HG03159 (cell line): Measurements from ENCODE around the gene C19orf33.

Experiments
- ATAC-seq: cut with Tn5 transposase; IDR thresholded peaks from one replicate; pipeline ENCODE4 v1.9.1; 2021; ENCODE audit warnings: mild to moderate bottlenecking, moderate library complexity; ENCODE audit not compliant: unreplicated experiment

C19orf33 gene

GRCh38 chr19:38278751-38279150 lies 25.3 kb upstream of the C19orf33 start:
- ATAC-seq, result no peak

GRCh38 chr19:38280030-38280921 lies 23.8 kb upstream of the C19orf33 start:
- ATAC-seq, result no peak

DNA sequence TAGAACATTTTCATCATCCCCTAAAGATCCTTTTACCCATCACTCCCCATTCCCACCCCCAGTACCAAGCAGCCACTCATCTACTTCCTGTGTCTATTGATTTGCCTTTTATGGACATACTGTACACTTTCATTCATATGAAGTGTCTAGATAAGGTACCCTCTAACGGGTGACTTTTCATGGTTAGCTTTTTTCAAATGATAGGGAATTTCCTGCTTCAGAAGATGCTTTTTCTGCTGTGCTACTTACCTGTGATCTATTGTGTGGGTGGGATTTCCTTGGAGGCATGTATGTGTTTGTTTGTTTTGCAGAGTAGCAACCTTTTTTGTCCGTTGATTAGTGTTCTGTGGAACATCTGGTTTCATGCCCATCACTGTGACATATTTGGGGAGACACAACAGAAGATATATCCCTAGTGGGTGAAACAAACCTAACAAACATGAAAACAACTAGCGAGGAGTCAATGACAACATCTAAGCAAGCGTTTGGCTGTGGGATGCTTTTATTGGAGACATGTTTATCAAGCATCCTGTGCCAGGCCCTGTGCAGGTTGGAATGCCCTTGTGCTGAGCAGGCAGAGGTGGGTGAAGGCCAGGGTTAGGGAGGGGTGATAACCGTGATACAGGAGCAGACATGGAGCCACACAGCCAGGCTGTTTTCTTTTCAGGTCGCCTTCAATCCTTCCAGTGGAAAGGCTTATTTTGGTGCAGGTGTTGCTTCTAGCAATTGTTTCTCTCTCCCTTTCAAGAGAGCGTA lies 22.1 kb upstream of the C19orf33 start:
- ATAC-seq, result no peak

DNA sequence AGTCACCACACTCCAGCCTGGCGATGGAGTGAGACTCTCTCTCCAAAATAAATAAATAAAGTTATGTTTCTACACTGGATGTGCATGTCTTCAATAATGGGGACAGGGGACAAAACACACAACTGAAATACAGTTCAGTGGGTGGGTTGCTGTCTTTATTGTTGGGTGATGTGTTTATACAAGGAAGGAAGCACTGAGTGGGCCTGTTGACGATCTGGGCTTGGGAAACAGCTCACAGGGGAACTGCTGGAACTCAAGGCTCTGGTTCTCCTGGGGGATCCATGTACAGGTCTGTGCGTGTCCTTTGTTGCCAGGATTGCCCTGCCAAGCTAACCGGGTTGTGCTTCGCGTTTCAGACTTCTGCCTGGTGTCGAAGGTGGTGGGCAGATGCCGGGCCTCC lies 20.8 kb upstream of the C19orf33 start:
- ATAC-seq, result no peak

DNA sequence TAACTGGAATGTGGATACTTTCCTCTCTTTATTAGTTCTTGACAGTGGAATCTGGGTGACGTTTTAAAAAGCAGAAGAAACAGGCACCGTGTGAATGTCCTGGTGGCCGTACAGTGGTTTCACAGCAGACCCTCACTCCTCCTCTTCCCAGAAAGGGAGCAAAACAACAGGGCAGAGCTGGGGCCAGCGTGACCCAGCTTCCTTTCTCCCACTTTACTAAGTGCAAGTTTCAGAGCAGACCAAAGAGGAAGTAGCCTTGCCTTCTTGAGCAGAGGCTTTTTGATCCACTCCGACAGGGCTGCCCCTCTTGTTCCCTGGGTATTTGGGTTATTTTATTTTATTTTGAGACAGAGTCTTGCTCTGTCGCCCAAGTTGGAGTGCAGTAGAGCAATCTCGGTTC lies 19.6 kb upstream of the C19orf33 start:
- no peak for ATAC-seq

GRCh38 chr19:38285567-38285966 lies 18.5 kb upstream of the C19orf33 start:
- no peak for ATAC-seq

GRCh38 chr19:38287604-38288003 lies 16.4 kb upstream of the C19orf33 start:
- ATAC-seq, result no peak

DNA sequence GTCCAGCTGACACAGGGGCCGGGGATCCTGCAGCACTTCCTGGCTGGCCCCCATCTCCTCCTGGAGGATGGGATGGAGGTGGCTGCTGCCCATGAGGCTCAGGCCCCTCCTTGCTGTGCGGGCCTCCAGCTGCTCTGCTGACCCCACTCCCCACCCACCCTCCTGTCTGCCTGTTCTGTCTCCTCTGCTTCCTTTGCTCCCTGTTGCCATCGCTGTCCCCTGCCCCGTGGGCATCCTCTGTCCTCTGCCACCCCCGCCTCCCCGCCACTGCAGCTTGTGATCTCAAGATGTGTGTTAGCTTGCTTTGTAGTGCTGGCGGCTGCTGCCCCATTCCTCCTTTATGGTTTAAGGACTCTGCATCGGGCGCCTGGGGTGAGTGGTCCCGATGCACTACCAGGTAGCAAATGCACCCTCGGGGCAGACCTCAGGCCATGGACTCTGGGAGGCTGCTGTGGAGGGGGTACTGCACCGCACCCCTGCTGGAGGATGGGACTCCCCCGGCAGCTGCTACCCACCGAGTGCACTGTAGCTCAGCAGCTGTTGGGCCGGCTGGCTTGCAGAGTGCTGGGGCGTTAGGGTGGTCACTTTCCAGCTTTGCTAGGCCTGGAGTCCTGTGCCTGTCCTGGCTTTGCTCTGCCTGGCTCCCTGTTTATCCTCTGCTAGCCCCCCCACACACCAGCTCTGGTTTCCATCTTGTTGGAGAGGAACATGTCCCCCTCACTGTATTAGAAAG lies 15.8 kb upstream of the C19orf33 start:
- no peak for ATAC-seq

GRCh38 chr19:38289955-38290354 lies 14.1 kb upstream of the C19orf33 start:
- no peak for ATAC-seq

GRCh38 chr19:38290631-38291147 lies 13.4 kb upstream of the C19orf33 start:
- no peak for ATAC-seq

- ATAC-seq, result no peak
Observed at GRCh38 chr19:38291855-38292254, 12.2 kb upstream of the C19orf33 start.

DNA sequence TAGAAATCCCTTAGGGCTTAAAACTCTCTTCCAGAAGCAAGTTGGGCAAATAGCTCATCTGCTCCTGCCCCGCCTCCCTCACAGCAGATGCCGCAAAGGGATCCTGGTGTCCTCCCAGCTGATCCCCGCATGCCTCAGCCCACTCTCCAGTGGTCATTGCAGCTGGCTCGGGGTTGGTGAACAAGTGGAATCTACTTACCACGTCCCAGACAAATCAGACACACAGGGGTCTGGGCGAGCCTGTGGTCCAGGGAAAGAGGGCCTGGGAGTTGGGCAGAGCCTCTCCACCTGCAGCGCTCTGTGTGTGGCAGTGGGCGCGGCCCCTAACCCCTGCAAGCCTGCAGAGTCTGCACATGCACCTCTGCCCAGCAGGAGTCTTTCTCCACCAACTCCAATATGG lies 10.8 kb upstream of the C19orf33 start:
- no peak for ATAC-seq

- ATAC-seq, result no peak
Observed at GRCh38 chr19:38294090-38294489, 10.0 kb upstream of the C19orf33 start.

- ATAC-seq, result no peak
Observed at GRCh38 chr19:38298821-38299680, 5.0 kb upstream of the C19orf33 start.

- ATAC-seq, result no peak
Observed at GRCh38 chr19:38304352-38304865, 358 bp downstream of the C19orf33 start.

DNA sequence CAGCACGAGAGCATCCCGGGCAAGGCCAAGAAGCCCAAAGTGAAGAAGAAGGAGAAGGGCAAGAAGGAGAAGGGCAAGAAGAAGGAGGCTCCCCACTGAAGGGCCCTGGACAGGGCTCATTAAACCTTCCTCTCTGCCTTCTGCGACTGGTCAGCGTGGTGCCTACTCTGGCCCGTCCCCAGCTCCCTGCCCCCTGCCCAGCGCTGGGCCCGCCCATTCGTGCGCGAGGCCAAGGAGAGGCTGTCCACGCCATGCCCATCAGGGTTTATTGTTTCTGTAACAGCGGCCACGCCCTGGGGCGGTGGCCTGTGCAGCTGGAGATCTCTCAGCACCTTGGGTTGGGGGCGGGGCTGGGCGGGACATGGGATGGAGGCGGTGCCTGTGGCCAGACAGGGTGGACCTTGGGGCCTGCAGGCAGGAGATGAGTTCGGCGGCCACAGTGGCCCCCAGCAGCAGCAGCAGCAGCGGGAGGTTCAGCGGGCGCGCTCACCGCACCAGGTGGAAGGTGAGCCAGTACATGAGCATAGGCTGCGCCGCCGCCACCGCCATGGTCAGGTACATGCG lies 897 bp downstream of the C19orf33 start:
- no peak for ATAC-seq

DNA sequence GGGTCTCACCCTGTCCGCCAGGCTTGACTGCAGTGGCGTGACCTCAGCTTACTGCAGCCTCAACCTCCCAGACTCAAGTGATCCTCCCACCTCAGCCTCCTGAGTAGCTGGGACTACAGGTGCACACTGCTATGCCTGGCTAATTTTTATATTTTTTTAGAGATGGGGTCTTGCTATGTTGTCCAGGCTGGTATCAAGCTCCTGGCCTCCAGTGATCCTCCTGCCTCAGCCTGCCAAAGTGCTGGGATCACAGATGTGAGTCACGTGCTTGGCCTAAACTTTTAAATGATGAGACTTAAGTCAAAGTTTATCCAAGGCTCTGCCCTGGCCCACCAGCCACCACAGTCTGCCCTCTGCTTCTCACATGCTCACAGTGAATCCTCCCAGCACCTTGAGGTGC lies 2.2 kb downstream of the C19orf33 start:
- ATAC-seq, result no peak

DNA sequence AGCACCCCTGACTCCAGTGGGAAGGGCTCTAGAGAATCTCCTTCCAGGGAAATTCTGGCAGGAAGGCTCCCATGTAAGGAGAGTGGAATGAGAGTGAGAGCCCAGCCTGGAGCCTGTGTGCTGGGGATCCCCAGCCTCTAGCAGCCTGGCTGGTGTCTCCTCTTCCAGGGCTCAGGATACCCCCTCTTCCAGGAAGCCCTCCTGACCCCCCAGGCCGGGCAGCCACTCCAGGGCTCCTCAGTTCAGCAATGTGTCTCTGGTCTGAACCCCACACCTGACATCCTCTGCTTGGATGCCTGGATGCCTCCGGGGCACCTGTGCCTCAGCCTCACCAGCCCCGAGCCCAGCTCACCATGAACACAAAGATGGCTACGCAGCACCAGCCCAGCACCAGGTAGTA lies 3.0 kb downstream of the C19orf33 start:
- ATAC-seq, result no peak

DNA sequence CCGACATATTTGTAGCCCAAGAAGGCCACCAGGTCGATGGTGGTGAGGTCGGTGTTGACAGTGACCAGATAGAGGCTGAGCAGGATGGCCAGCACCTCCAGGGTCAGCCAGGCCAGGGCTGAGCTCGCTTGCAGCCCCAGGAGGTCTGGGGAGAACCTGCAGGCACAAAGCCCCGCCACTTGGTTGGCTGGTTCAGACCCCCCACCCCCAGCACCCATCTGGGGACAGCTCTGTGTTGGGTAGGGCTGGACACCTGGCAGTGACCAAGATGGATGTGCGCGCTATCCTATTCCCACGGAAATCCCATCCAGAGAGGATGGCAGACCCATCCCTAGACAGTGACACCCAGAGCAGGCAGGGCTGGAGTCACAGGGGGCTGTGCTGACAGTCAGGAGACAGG lies 3.5 kb downstream of the C19orf33 start:
- no peak for ATAC-seq
